NCI-H226 (cell line): ENCODE data around the gene SRSF7.
"Not testable (repeated sequence)": the region's sequence is repeated elsewhere in the genome, so short reads cannot be mapped to it uniquely, and the experiment has no call there.

Experiments
- DNase-seq: peaks from one replicate; pipeline ENCODE4 v3.0.0-alpha.2; 2015

The SRSF7 gene

GRCh38 chr2:38751596-38752410, 642 bp upstream of the SRSF7 start:
- no peak for DNase-seq

DNA sequence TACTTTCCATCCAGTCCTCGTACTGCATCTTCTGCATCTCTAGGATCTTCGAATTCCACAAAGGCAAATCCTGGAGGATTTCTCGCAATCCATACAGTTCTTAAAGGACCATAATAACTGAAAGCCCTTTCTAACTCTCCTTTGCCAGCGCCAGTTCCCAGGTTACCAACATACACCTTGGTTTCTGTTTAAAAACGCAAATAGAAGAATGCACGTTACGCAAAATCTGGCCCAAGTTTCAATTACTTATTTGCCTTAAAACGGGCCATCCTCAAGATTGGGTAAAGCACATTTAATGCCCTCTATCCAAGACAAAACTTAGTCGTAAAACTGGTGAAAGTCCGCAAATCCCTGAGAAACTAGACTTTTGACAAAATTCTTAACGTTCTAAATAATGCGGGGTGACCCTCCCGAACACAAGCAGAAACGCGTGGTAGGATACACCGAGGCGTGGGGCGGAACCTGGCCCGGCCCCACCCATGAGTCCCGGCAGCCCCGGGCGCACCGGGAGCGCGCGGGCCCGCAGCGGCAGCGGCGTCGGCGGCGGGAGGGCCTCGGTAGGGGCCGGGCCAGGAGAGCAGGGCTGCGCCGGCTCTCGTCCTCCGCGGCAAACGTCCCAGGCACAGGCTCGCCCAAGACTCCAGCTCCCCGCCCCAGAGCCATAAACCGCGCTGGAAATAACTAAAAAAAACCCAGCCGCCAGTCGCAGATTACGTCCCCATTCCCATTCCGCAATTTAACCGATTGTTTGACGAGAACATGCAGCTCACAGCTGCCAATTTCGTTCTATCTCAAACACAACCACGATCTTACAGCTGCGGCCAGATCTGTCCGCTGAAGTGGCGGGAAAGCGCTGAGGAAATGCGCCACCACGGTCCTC, 910 bp downstream of the SRSF7 start:
- peak; percentile 21 for DNase-seq

DNA sequence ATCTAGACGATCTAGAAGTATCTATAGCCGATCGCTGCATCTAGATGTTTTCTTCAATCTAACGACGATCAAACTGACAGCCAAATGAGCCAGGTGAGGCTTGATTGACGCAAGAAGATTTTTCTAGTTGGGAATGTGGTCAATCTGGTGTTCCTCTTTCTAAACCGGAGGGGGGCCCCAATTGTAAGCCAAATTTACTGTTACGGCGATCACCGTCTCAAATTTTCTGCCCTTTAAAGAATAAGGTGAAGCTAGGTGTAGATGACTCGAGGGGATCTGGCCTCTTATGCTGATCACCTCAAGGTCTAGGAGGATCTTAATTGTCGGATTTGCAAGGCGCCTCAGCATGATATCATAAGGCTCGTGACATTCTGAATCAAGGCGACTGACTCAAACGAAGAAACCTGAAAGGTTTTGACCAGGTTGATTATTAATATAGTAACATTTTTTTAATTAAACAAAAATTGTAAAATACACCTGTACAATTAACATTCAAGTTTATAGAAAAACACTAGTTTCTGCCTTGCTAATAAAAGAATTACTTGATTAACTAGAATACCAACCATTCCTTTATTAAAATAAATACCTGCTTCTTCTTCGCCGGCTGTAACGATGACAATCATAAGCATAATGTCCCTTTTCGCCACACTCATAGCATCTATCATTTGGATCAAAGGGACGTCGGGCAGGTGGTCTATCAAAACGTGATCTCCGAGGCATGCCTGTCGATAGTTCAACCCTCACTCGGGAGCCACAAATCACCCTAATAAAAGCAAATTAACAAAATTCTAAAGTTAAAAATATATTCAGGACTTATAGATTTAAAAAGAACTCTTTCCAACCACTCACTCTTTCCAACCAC, 2.0 kb downstream of the SRSF7 start:
- DNase-seq = no peak

DNA sequence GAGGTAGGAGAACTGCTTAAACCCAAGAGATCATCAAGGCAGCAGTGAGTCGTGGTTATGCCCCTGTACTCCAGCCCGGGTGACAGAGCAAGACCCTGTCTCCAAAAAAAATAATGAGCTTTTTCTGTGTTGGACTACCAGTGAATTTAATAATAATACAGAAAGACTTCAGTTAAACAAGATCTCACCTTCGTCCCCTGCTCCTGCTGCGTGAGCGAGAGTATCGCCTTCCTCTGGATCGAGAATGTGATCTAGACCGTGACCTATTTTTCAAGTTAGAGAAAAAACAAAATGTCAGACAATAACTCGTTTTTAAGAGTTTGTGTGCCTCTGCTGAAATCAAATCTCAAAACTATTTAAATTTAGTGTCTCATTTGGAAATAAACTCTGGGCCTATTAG, 2.8 kb downstream of the SRSF7 start:
- no peak for DNase-seq

GRCh38 chr2:38747819-38748218, 3.3 kb downstream of the SRSF7 start:
- no peak for DNase-seq

DNA sequence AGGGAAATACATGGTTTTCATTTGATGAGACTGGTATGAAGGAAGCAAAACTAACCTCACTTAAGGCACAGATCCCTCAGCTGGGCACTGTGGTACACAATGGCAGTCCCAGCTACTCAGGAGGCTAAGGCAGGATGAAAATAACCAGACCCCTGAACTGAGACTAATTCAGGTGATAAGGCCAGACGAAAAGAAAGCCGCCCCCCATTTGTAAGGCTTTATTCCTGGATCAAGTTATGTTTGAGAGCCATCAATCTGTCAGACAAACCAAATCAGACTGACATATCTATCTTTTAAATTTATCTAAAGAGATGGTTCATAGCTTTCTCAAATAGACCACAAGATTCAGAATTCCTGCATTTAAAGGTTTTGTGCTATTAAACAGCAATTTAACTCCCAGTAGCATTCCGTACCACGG, 4.1 kb downstream of the SRSF7 start:
- no peak for DNase-seq

GRCh38 chr2:38745267-38745666, 5.9 kb downstream of the SRSF7 start:
- no peak for DNase-seq

- DNase-seq = no peak
Observed at GRCh38 chr2:38744399-38744780, 6.8 kb downstream of the SRSF7 start.

- no peak for DNase-seq
Observed at GRCh38 chr2:38743672-38744398, 7.3 kb downstream of the SRSF7 start.

GRCh38 chr2:38742797-38743559, 8.2 kb downstream of the SRSF7 start:
- no peak for DNase-seq

GRCh38 chr2:38740851-38741731, 10.1 kb downstream of the SRSF7 start:
- no peak for DNase-seq

GRCh38 chr2:38739524-38739923, 11.6 kb downstream of the SRSF7 start:
- no peak for DNase-seq

GRCh38 chr2:38737925-38738324, 13.2 kb downstream of the SRSF7 start:
- no peak for DNase-seq

DNA sequence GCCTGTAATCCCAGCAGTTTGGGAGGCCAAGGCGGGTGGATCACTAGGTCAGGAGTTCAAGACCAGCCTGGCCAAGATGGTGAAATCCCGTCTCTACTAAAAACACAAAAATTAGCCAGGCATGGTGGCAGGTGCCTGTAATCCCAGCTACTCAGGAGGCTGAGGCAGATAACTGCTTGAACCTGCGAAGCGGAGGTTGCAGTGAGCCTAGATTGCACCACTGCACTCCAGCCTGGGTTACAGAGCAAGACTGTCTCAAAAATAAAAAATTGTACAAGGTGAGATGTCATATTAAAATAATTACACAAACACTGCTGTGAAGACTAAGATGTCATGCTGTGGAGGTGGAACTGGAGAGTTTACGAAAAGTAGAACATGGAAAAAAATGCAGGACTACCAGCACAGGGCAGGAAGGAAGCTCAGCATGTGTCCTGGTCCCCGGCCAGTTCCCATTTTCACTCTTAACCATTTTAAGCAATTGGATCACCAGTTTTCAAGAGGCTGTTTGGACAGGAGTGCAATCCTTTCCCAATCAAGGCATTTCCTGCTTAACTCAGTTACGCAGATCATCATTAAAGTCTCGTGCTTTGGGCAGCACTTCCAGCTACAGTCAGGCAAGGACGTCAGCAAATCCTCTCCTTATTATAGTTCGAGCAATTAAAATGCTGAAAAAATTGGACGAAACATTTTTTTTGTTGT, 14.0 kb downstream of the SRSF7 start:
- DNase-seq = not testable (repeated sequence)

DNA sequence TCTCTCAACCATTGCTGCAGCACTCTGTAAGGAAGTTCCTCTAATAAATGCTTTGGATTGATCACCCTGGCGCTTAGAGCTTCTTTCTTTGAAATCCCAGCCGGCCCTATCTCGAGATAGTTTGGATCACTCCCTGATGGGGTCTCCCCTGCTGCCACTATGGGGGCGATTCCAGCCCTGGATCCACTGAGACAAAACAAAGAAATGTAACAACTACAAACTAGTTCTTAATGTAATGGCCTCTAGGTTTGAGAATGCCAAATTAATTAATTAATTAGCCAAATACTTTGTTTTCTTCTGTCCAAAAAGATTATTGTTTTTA, 15.2 kb downstream of the SRSF7 start:
- no peak for DNase-seq

- no peak for DNase-seq
Observed at GRCh38 chr2:38734299-38735058, 16.7 kb downstream of the SRSF7 start.

- no peak for DNase-seq
Observed at GRCh38 chr2:38733300-38733971, 17.7 kb downstream of the SRSF7 start.

DNA sequence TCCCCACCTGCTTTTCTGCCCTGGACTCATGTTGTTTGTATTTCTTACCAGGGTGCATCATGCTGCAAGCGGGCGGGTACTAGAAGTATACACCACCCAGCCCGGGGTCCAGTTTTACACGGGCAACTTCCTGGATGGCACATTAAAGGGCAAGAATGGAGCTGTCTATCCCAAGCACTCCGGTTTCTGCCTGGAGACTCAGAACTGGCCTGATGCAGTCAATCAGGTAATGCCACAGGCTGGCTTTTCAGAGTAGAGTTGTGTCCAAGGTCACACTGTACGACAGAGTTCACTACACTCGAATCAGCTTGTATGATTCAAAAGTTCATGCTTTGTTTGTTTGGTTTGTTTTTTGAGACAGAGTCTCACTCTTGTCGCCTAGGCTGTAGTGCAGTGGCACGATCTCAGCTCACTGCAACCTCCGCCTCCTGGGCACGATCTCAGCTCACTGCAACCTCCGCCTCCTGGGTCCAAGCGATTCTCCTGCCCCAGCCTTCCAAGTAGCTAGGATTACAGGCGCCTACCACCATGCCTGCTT, 19.4 kb downstream of the SRSF7 start:
- no peak for DNase-seq
